Activated CD8-positive, alpha-beta T cell treated with anti-CD3 and anti-CD28 coated beads for 36 hours (primary cell): ENCODE data around the gene SOWAHA. TPM values are rescaled to one million over a fixed set of nuclear protein-coding genes. Genes with fewer than 3 reads are reported as not detected.

ENCODE experiments used
- ATAC-seq: fragments of 200-7000 bp; cut with Tn5 transposase; one replicate; pipeline ENCODE4 v1.10.0; 2021; ENCODE audit warnings: mild to moderate bottlenecking, moderate library complexity
- CTCF ChIA-PET: fragments of 350-600 bp; sonication (Branson Sonifier 250); formaldehyde crosslinking; loops from one replicate; lab custom pipeline; 2021; ENCODE audit warnings: antibody characterized with exemption; lab: Charles Lee
- POLR2A ChIA-PET: fragments of 350-600 bp; sonication (Branson Sonifier 250); formaldehyde crosslinking; loops from one replicate; lab custom pipeline; 2021; ENCODE audit warnings: antibody characterized with exemption; lab: Charles Lee
- DNase-seq: peaks from one replicate; pipeline ENCODE4 v3.0.0-alpha.2; 2020
- H3K27ac Mint-ChIP-seq: one replicate; pipeline ENCODE4 v1.8.0; 2021; ENCODE audit warnings: mild to moderate bottlenecking, mixed read lengths
- H3K27me3 Mint-ChIP-seq: one replicate; pipeline ENCODE4 v1.8.0; 2021; ENCODE audit warnings: mixed read lengths
- H3K36me3 Mint-ChIP-seq: one replicate; pipeline ENCODE4 v1.8.0; 2021; ENCODE audit warnings: low read depth, mixed read lengths
- H3K4me1 Mint-ChIP-seq: one replicate; pipeline ENCODE4 v1.8.0; 2021; ENCODE audit warnings: low read depth, mixed read lengths
- H3K4me3 Mint-ChIP-seq: one replicate; pipeline ENCODE4 v1.8.0; 2021; ENCODE audit warnings: mild to moderate bottlenecking, moderate library complexity, mixed read lengths
- H3K9me3 Mint-ChIP-seq: one replicate; pipeline ENCODE4 v1.8.0; 2021; ENCODE audit warnings: mixed read lengths
- intact Hi-C: fragments of 100-400 bp; cut with micrococcal nuclease; formaldehyde crosslinking; loops from one replicate; pipeline ENCODE4 v1.10.0; 2022
- total RNA-seq, 2 experiments: library from RNA; stranded (reverse); gene quantifications; one replicate each; pipeline ENCODE4 v1.2.3, GENCODE V29; 2021
- TF ChIP-seq, protein P1 (sequence below): fragments of 200-600 bp; IDR thresholded peaks from one replicate; pipeline ENCODE4 v1.8.0; 2022; ENCODE audit warnings: antibody characterized with exemption, mild to moderate bottlenecking

SOWAHA gene
- total RNA-seq, 2 experiments from 2014 or later = not detected

DNA sequence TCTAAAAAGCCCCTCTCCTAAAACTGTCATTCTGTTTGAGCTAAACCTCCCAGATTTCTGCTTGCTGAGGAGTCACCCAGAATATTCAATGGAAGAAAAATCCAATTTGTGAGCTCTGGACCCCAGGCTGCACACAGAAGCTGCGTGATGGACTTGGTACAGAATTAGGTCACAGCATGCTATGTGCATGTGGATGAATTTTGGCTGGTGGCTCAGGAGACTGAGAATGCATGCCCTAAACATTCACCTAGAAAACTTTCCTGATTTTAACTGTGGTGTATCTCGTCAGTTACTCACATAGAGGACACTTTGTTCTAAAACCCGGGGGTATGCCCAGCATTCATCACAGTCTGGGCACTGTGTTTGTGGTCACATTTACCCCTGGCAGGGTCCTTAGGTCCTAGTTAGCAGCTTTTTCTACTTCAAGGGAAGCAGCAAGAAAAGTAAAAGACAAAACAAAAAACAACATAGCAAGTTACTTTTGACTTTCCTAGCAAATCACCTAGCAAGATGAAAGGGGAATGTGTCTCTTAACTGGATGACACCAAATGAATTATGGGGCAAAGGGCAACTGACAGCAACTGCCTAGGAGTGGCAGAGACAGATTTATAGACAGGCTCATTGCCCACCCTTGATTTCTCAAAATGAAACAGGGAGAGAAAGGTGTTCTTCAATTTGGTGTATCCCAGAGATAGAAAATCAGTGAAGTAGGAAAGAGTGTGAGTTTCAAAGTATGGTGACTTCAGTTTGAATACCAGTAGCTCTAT, 25.6 kb downstream of the SOWAHA start:
- H3K27me3 Mint-ChIP-seq = peaks cover 2% of the 10 kb centered on the region
- H3K9me3 Mint-ChIP-seq = no peaks in the 10 kb centered on the region
- no peak overlapping the region for H3K4me3 Mint-ChIP-seq
- TF ChIP-seq, protein P1, sequence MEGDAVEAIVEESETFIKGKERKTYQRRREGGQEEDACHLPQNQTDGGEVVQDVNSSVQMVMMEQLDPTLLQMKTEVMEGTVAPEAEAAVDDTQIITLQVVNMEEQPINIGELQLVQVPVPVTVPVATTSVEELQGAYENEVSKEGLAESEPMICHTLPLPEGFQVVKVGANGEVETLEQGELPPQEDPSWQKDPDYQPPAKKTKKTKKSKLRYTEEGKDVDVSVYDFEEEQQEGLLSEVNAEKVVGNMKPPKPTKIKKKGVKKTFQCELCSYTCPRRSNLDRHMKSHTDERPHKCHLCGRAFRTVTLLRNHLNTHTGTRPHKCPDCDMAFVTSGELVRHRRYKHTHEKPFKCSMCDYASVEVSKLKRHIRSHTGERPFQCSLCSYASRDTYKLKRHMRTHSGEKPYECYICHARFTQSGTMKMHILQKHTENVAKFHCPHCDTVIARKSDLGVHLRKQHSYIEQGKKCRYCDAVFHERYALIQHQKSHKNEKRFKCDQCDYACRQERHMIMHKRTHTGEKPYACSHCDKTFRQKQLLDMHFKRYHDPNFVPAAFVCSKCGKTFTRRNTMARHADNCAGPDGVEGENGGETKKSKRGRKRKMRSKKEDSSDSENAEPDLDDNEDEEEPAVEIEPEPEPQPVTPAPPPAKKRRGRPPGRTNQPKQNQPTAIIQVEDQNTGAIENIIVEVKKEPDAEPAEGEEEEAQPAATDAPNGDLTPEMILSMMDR = no peak
- no peak overlapping the region for H3K27ac Mint-ChIP-seq
- DNase-seq = no peak
- CTCF ChIA-PET = interaction anchor here (0.9 to 2.1 kb wide), 3 partner anchors 9 to 19 kb away, joined by 3 to 8 read pairs (median 3); partner anchors contain the start of gene SHROOM1
- no peaks in the 10 kb centered on the region for H3K36me3 Mint-ChIP-seq
- ATAC-seq = no peak
- no peaks in the 10 kb centered on the region for H3K4me1 Mint-ChIP-seq
- intact Hi-C loops = no loop called here
- POLR2A ChIA-PET = no interaction called here

DNA sequence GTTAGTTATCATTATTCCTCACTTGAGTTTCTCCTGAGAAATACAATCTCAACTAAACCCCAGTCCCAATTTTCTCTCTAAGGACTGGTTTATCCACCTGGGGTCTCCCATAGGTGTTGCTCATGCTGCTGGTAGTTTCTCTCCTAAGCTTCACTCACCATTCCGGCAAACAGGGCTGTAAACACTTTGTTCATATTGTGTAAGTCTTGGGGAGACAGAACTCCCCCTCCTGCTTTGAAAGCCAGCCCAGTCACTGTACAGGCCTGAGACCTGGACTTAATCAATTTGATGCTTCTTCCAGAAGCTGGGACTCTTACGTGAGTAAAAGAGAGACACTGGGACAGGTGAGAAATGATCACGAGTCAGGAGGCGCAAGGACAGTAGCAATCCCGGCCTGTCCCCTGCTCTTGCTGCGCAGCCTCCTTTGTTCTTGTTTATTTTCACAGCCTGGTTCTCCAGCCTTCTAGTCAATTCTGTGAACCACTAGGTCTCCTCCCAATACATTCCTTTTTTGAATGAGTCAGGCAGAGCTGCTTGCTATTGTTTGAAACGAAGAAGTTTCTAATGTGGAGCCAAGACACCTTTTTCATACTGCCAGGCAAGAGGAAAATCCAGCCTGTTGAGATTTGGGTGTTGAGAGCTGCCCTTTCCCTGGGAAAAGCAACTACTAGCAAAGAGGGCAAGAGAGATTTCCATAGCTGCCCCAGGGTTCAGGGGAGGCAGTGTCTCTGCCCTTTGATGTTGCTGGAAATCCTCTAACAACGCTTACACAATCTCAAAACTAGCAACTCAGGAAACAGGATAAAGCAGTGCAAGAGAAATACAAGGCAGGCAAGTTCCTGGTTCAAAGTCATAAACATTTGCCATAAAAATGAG, 26.6 kb downstream of the SOWAHA start:
- CTCF ChIA-PET = interaction anchor here (0.9 to 2.1 kb wide), 3 partner anchors 10 to 20 kb away, joined by 3 to 8 read pairs (median 3); partner anchors contain the start of gene SHROOM1
- intact Hi-C loops = no loop called here

DNA sequence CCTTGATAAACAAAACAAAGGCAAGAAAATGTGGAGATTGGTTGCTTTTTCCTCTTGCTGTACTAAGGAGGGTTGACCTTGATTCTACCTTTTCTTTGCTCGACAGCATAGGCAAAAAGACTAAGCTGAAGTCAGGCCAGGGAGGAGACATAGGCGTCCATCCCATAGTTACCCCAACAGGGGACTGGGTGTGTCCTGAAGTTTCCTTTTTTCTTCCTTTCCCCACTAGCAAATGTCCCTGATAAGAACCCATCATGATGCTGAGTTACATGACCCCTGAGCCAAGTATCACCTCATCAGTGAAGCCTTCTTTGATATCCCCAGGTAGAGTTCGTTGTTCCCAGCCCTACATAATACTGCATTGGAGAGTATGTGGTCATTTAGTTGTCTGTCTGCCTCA, 27.2 kb downstream of the SOWAHA start:
- H3K27ac Mint-ChIP-seq = no peak overlapping the region
- CTCF ChIA-PET = interaction anchor here (0.5 to 2.1 kb wide), 3 partner anchors 10 to 25 kb away, joined by 3 to 8 read pairs (median 3); partner anchors contain the start of gene SHROOM1

More for the DNA sequence above, 26.6 kb downstream of the SOWAHA start:
- H3K36me3 Mint-ChIP-seq = no peaks in the 10 kb centered on the region
- no peak overlapping the region for H3K27ac Mint-ChIP-seq
- H3K4me1 Mint-ChIP-seq = no peaks in the 10 kb centered on the region
- POLR2A ChIA-PET = no interaction called here
- no peak for ATAC-seq
- H3K4me3 Mint-ChIP-seq = no peak overlapping the region
- H3K27me3 Mint-ChIP-seq = no peaks in the 10 kb centered on the region
- H3K9me3 Mint-ChIP-seq = no peaks in the 10 kb centered on the region
- TF ChIP-seq, protein P1 = no peak
- DNase-seq = no peak

DNA sequence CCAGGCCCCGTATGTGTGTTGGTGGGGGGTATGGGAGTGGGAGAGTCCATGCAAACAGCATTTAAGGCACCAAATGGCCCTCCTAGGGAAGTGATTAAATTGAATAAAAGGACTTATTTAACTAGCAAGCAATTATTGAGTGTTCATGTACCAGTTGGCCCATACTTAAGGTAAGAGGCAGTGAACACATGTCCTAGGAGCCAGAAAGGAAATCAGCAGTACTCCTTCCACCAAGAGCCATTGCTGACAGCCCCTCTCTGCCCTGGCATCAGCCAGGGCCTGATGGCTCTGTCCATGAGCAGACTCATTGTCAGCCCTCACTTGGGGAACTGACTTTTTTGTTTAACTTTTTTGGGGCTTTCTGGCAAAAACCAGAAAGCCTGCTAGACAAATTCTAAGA, 27.8 kb downstream of the SOWAHA start:
- no peaks in the 10 kb centered on the region for H3K27me3 Mint-ChIP-seq
- TF ChIP-seq, protein P1 = no peak
- ChIA-PET POLR2A (interaction anchor here (1.0 kb wide), 1 partner anchor 10 kb away, joined by 3 read pairs; no protein-coding TSS in a partner anchor), CTCF (interaction anchor here (0.5 to 1.0 kb wide), 3 partner anchors 11 to 26 kb away, joined by 3 read pairs; no protein-coding TSS in a partner anchor)
- no peak overlapping the region for H3K27ac Mint-ChIP-seq
- no peaks in the 10 kb centered on the region for H3K4me1 Mint-ChIP-seq
- ATAC-seq (no peak), DNase-seq (no peak)
- H3K36me3 Mint-ChIP-seq = no peaks in the 10 kb centered on the region
- no peak overlapping the region for H3K4me3 Mint-ChIP-seq
- no peaks in the 10 kb centered on the region for H3K9me3 Mint-ChIP-seq
- intact Hi-C loops = no loop called here

More for the DNA sequence above, 27.2 kb downstream of the SOWAHA start:
- H3K4me1 Mint-ChIP-seq = no peaks in the 10 kb centered on the region
- no peak overlapping the region for H3K4me3 Mint-ChIP-seq
- DNase-seq (no peak), ATAC-seq (no peak)
- TF ChIP-seq, protein P1 = no peak
- H3K9me3 Mint-ChIP-seq = no peaks in the 10 kb centered on the region
- intact Hi-C loops = no loop called here
- no peaks in the 10 kb centered on the region for H3K36me3 Mint-ChIP-seq
- H3K27me3 Mint-ChIP-seq = no peaks in the 10 kb centered on the region
- POLR2A ChIA-PET = no interaction called here
